ENCODE data around the gene DVL1. TPM values are rescaled to one million over a fixed set of nuclear protein-coding genes. Genes with fewer than 3 reads are reported as not detected.
A peak's percentile ranks its signal among the peaks of the same experiment; 100 is the strongest.

Gene DVL1
- total RNA-seq, 5 donors from 2014 or later (not counting 1 experiment from before 2014, with no cell fraction given) = 43.6 to 70.4 (median 64.9) TPM

DNA sequence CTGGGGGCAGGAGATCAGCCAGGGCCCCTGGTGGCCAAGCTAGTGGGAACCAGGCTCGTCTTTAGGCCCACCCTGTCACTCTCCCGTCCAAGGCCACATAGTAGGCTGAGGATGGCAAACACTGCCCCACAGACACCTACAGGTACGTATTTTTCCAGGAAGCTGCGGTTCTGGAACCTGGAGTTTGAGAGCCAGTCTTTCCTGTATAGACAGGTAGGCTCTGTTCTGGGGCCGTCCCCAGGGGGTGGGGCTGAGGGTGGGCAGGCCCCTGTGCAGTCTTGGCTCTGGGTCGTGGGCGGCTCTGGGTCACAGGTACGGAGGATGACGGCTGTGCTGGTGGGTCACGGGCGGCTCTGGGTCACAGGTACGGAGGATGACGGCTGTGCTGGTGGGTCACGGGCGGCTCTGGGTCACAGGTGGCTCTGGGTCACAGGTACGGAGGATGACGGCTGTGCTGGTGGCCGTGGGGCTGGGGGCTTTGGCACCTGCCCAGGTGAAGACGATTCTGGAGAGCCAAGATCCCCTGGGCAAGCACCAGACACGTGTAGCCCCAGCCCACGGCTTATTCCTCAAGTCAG is 38.7 kb downstream of the DVL1 start:
- Mint-ChIP-seq H3K36me3 (peaks cover 3% of the 10 kb centered on the region), H3K27ac (no peak overlapping the region), H3K9me3 (no peaks in the 10 kb centered on the region), H3K27me3 (no peaks in the 10 kb centered on the region), H3K4me1 (peaks cover 16 to 20% (median 18%) of the 10 kb centered on the region in 3 donors), H3K4me3 (peak overlapping the region; percentile 31 to 75 (median 74))
- ATAC-seq (replicated peaks in 1 of 4) (no peak), DNase-seq (no peak)
- Histone ChIP-seq H3K4me1 (ENCODE audit: control insufficient read depth in 1 of 2, extremely low read depth in 1 of 2, insufficient read depth in 2 of 2, low read length in 2 of 2) (peaks cover 15 to 32% of the 10 kb centered on the region in 2 experiments), H3K27me3 (replicated peaks in 1 of 2; ENCODE audit: control insufficient read depth in 2 of 2, extremely low read depth in 1 of 2, insufficient read depth in 2 of 2, low read length in 1 of 2) (no peaks in the 10 kb centered on the region), H3K4me3 (ENCODE audit: control insufficient read depth in 1 of 2, extremely low read depth in 1 of 2, low read length in 1 of 2) (no peak overlapping the region), H3K9me3 (no peaks in the 10 kb centered on the region), H3K36me3 (ENCODE audit: control insufficient read depth in 2 of 2, extremely low read depth in 1 of 2, insufficient read depth in 1 of 2, low read length in 1 of 2) (peaks cover 19 to 43% of the 10 kb centered on the region in 2 donors), H3K27ac (ENCODE audit: low read length) (no peak overlapping the region)
- POLR2A ChIA-PET = no interaction called here
- CTCF ChIA-PET = no interaction called here
- 94% methylated on average over 15 of the region's 21 CpGs for WGBS (ENCODE audit: insufficient coverage)

DNA sequence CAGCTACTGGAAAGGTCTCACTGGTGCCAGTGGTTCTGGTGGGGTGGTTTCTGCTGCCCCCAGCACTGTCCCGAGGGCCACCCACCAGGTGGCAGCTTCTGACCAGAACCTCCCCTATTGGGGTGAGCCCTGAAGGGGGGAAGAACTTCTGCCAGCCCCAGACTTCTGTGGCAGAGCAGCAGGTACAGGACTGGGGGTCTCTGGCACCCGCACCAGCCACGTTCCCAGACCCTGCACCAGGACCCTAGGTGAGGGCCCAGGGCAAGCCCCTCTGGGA is 39.2 kb downstream of the DVL1 start:
- peaks cover 20 to 37% of the 10 kb centered on the region in 2 experiments for H3K4me1 ChIP-seq (ENCODE audit: control insufficient read depth in 1 of 2, extremely low read depth in 1 of 2, insufficient read depth in 2 of 2, low read length in 2 of 2)
- no peaks in the 10 kb centered on the region for H3K27me3 ChIP-seq (replicated peaks in 1 of 2; ENCODE audit: control insufficient read depth in 2 of 2, extremely low read depth in 1 of 2, insufficient read depth in 2 of 2, low read length in 1 of 2)
- ATAC-seq (replicated peaks in 1 of 4) = no peak
- DNase-seq = no peak
- ChIA-PET POLR2A (no interaction called here), CTCF (no interaction called here)
- H3K4me3 Mint-ChIP-seq = peak overlapping the region; percentile 66 to 75 (median 74)
- no peaks in the 10 kb centered on the region for H3K9me3 Mint-ChIP-seq
- peaks cover 3% of the 10 kb centered on the region for H3K36me3 Mint-ChIP-seq
- H3K27me3 Mint-ChIP-seq = no peaks in the 10 kb centered on the region
- peaks cover 19 to 41% of the 10 kb centered on the region in 2 donors for H3K36me3 ChIP-seq (ENCODE audit: control insufficient read depth in 2 of 2, extremely low read depth in 1 of 2, insufficient read depth in 1 of 2, low read length in 1 of 2)
- H3K27ac Mint-ChIP-seq = no peak overlapping the region
- H3K4me1 Mint-ChIP-seq = peaks cover 21 to 24% (median 21%) of the 10 kb centered on the region in 3 donors
- no peaks in the 10 kb centered on the region for H3K9me3 ChIP-seq
- H3K4me3 ChIP-seq (ENCODE audit: control insufficient read depth in 1 of 2, extremely low read depth in 1 of 2, low read length in 1 of 2) = no peak overlapping the region
- 96% methylated on average over 2 of the region's 3 CpGs for WGBS (ENCODE audit: insufficient coverage)
- H3K27ac ChIP-seq (ENCODE audit: low read length) = no peak overlapping the region

DNA sequence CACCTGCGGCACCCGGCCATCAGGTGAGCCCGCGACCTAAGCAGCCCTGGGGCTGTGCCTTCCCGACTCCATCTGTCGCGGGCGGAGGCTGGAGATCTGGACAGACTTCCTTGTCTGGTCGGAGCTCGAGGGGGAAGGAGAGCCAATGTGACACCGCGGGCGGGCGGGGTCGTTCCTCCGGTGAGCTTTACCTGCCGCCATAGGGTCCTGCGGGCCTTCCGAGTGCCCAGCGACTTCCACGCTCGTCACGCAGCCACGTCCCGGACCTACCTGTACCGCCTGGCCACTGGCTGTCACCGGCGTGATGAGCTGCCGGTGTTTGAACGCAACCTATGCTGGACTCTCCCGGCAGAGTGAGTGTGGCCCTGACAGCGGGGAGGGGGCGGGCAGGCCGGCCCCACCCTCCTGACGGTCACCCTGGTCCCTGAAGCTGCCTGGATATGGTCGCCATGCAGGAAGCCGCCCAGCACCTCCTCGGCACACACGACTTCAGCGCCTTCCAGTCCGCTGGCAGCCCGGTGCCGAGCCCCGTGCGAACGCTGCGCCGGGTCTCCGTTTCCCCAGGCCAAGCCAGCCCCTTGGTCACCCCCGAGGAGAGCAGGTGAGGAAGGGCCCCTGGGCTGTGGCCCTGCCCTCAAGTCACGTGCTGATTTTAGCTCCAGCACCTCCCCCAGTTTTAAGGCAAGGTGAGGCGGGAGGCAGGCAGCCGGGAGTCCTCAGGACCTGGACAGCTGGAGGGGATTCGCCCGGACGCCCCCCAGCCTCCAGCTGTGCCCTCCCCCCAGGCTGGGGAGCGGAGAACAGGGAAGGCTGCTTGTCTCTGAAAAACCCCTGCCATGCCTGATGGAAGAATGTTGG is 39.7 kb downstream of the DVL1 start:
- Mint-ChIP-seq H3K4me1 (peaks cover 21 to 28% (median 25%) of the 10 kb centered on the region in 3 donors), H3K36me3 (peaks cover 3% of the 10 kb centered on the region), H3K9me3 (no peaks in the 10 kb centered on the region), H3K27ac (peak overlapping the region in 1 of 2 donors; percentile 34), H3K4me3 (peak overlapping the region; percentile 66 to 75 (median 74)), H3K27me3 (no peaks in the 10 kb centered on the region)
- Histone ChIP-seq H3K4me1 (ENCODE audit: control insufficient read depth in 1 of 2, extremely low read depth in 1 of 2, insufficient read depth in 2 of 2, low read length in 2 of 2) (peaks cover 22 to 43% of the 10 kb centered on the region in 2 experiments), H3K4me3 (ENCODE audit: control insufficient read depth in 1 of 2, extremely low read depth in 1 of 2, low read length in 1 of 2) (peak overlapping the region; percentile 49 to 62), H3K27me3 (replicated peaks in 1 of 2; ENCODE audit: control insufficient read depth in 2 of 2, extremely low read depth in 1 of 2, insufficient read depth in 2 of 2, low read length in 1 of 2) (no peaks in the 10 kb centered on the region), H3K27ac (ENCODE audit: low read length) (peak overlapping the region; percentile 39), H3K9me3 (no peaks in the 10 kb centered on the region), H3K36me3 (ENCODE audit: control insufficient read depth in 2 of 2, extremely low read depth in 1 of 2, insufficient read depth in 1 of 2, low read length in 1 of 2) (peaks cover 17 to 35% of the 10 kb centered on the region in 2 donors)
- CTCF ChIA-PET = interaction anchor here in 1 of 2 donors (0.6 kb wide), 1 partner anchor 119 kb away, joined by 3 read pairs; no protein-coding TSS in a partner anchor
- ATAC-seq (replicated peaks in 1 of 4) = no peak
- WGBS (ENCODE audit: insufficient coverage) = 54% methylated on average over 55 of the region's 57 CpGs
- DNase-seq = peak in 1 of 35 experiments; percentile 38
- POLR2A ChIA-PET = no interaction called here

DNA sequence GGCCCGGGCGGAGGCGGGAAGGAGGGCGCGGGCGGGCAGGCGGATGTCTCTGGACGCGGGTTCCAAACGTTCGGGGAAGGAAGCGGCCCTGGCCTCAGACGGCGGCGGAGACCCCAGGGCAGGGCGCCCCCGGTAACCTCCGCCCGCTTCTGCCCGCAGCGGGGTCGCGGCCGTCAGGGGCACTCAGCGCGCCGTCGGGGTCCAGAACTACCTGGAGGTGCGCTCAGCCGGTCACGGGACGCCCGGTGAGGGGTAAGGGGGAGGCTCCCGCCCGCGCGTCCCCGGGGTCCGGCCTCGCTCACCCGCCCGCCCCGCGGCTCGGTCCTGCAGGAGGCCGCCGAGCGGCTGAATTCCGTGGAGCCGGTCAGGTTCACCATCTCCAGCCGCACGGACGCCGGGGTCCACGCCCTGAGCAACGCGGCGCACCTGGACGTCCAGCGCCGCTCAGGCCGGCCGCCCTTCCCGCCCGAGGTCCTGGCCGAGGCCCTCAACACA is 40.4 kb downstream of the DVL1 start:
- no peaks in the 10 kb centered on the region for H3K9me3 ChIP-seq
- Mint-ChIP-seq H3K9me3 (no peaks in the 10 kb centered on the region), H3K36me3 (peaks cover 3% of the 10 kb centered on the region), H3K4me1 (peaks cover 21 to 29% (median 26%) of the 10 kb centered on the region in 3 donors), H3K4me3 (peak overlapping the region; percentile 75 to 83 (median 78)), H3K27me3 (no peaks in the 10 kb centered on the region), H3K27ac (peak overlapping the region in 1 of 2 donors; percentile 85)
- ChIA-PET CTCF (no interaction called here), POLR2A (no interaction called here)
- H3K27ac ChIP-seq (ENCODE audit: low read length) = no peak overlapping the region
- DNase-seq = peak in 1 of 35 experiments; percentile 28
- ATAC-seq (replicated peaks in 1 of 4) = no peak
- peaks cover 14 to 28% of the 10 kb centered on the region in 2 donors for H3K36me3 ChIP-seq (ENCODE audit: control insufficient read depth in 2 of 2, extremely low read depth in 1 of 2, insufficient read depth in 1 of 2, low read length in 1 of 2)
- no peaks in the 10 kb centered on the region for H3K27me3 ChIP-seq (replicated peaks in 1 of 2; ENCODE audit: control insufficient read depth in 2 of 2, extremely low read depth in 1 of 2, insufficient read depth in 2 of 2, low read length in 1 of 2)
- H3K4me1 ChIP-seq (ENCODE audit: control insufficient read depth in 1 of 2, extremely low read depth in 1 of 2, insufficient read depth in 2 of 2, low read length in 2 of 2) = peaks cover 22 to 49% of the 10 kb centered on the region in 2 experiments
- peak overlapping the region; percentile 49 to 62 for H3K4me3 ChIP-seq (ENCODE audit: control insufficient read depth in 1 of 2, extremely low read depth in 1 of 2, low read length in 1 of 2)
- WGBS (ENCODE audit: insufficient coverage) = 0% methylated on average over 58 of the region's 66 CpGs

DNA sequence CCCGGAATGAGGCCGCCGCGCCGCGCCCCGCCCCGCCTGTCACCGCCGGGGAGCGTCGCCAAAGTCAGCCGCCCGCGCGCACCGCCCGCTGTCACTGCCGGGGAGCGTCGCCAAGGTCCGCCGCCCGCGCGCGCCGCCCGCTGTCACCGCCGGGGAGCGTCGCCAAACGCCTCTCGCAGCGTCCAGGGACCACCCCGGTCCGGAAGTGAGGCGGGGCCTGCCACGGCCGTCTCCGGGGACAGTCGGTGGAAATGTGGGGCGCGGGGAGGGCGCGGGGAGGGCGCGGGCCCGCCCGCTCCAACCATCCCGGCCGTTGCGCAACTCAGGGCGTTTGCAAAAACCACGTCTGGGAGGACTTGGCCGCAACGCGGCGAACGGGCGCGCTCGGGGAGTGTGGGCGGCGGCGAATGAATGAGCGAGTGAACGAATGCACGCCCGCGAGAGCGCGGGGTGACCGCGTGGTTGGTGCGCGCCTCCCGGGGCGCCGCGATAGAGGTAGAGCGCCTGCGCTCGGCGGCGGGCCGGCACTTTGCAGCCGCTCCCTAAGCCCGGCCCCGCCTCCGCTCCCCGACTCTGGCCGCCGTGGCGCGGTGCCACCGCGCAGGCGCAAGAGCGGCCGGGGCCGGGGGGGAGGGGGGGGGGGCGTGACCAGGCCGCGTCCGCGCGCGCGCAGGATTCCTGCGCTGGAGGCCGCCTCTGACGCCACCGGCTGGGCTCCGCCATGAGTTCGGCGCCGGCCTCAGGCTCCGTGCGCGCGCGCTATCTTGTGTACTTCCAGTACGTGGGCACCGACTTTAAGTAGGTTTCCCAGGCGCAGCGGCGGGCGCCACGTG is 41.1 kb downstream of the DVL1 start, which contains the start of the genes ACAP3 and PUSL1:
TSS of gene ACAP3 (minus strand) at position 8 of the 833 bp plus-strand sequence. CDS start 115 bp downstream, outside the sequence.
TSS of gene PUSL1 (plus strand) at position 675 of the 833 bp plus-strand sequence. CDS start at position 722, 47 bp downstream.
- Histone ChIP-seq H3K27ac (ENCODE audit: low read length) (peak within 1 kb of the TSS; percentile 74), H3K9me3 (no peaks in the 10 kb centered on the region), H3K27me3 (replicated peaks in 1 of 2; ENCODE audit: control insufficient read depth in 2 of 2, extremely low read depth in 1 of 2, insufficient read depth in 2 of 2, low read length in 1 of 2) (no peaks in the 10 kb centered on the region), H3K4me1 (ENCODE audit: control insufficient read depth in 1 of 2, extremely low read depth in 1 of 2, insufficient read depth in 2 of 2, low read length in 2 of 2) (peaks cover 22 to 50% of the 10 kb centered on the region in 2 experiments), H3K36me3 (ENCODE audit: control insufficient read depth in 2 of 2, extremely low read depth in 1 of 2, insufficient read depth in 1 of 2, low read length in 1 of 2) (peaks cover 9 to 21% of the 10 kb centered on the region in 2 donors), H3K4me3 (ENCODE audit: control insufficient read depth in 1 of 2, extremely low read depth in 1 of 2, low read length in 1 of 2) (peak within 1 kb of the TSS; percentile 69 to 75)
- WGBS (ENCODE audit: insufficient coverage) = 1% methylated on average over 96 of the region's 131 CpGs
- H3K27me3 Mint-ChIP-seq = no peaks in the 10 kb centered on the region
- ChIA-PET CTCF (no interaction called here), POLR2A (no interaction called here)
- DNase-seq (peak; percentile 80 to 95 (median 87)), ATAC-seq (replicated peaks in 1 of 4) (peak; percentile 72 to 79 (median 75))
- H3K9me3 Mint-ChIP-seq = no peaks in the 10 kb centered on the region
- peak within 1 kb of the TSS; percentile 83 to 91 for H3K27ac Mint-ChIP-seq
- H3K4me3 Mint-ChIP-seq = peak within 1 kb of the TSS; percentile 80 to 88 (median 86)
- H3K36me3 Mint-ChIP-seq = no peaks in the 10 kb centered on the region
- H3K4me1 Mint-ChIP-seq = peaks cover 21 to 31% (median 24%) of the 10 kb centered on the region in 3 donors

All from T-cell (primary cell).